K562 treated with DMSO at 1 percent for 48 hours (cell line): ENCODE data around the gene REC8. TPM values are rescaled to one million over a fixed set of nuclear protein-coding genes. Genes with fewer than 3 reads are reported as not detected.

ENCODE experiments used
- total RNA-seq: library from RNA; unstranded; fragments of 300-600 nt; gene quantifications from 2 replicates; pipeline ENCODE4 v1.2.3, GENCODE V29; 2022; ENCODE audit warnings: low replicate concordance; ENCODE audit errors: extremely low read depth

Gene REC8, protein sequence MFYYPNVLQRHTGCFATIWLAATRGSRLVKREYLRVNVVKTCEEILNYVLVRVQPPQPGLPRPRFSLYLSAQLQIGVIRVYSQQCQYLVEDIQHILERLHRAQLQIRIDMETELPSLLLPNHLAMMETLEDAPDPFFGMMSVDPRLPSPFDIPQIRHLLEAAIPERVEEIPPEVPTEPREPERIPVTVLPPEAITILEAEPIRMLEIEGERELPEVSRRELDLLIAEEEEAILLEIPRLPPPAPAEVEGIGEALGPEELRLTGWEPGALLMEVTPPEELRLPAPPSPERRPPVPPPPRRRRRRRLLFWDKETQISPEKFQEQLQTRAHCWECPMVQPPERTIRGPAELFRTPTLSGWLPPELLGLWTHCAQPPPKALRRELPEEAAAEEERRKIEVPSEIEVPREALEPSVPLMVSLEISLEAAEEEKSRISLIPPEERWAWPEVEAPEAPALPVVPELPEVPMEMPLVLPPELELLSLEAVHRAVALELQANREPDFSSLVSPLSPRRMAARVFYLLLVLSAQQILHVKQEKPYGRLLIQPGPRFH
- not detected in 2 replicates for total RNA-seq

DNA sequence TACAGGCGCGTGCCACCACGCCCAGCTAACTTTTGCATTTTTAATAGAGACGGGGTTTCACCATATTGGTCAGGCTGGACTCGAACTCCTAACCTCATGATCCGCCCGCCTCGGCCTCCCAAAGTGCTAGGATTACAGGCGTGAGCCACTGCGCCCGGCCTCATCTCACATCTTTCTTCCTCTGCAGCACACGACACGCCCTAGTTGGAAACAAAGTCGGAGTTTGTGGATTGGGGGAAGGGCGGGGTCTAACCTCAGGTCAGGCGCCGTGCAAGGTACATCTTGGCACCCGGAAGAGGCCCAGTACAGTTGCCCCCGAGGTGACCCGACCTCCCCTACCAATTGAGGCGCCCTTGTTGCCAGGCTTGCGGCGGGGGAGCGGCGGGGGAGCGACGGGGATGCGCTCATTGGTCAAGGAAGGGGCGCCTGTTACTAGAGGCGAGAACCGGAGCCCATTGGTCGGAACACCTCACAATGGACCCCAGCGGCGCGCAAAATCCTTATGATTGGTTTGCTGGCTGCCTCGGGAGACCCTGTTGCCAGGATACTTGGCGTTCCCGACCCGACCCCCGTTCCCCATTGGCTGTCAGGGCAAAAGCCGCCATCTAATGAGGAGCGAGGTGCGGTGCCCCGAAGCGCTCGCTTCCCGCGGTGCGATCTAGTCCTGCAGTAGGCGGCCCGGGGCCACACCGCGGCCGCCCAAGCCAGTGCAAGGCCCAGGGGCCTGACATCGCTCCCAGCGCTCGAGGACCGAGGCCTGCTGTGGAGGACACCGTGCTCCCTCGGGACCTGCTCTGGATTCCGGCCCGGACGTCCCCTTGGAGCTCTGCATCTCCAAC, at the start of gene REC8:
TSS of gene REC8 (plus strand) at position 659 of the 839 bp plus-strand sequence. CDS start 473 bp downstream, outside the sequence.

DNA sequence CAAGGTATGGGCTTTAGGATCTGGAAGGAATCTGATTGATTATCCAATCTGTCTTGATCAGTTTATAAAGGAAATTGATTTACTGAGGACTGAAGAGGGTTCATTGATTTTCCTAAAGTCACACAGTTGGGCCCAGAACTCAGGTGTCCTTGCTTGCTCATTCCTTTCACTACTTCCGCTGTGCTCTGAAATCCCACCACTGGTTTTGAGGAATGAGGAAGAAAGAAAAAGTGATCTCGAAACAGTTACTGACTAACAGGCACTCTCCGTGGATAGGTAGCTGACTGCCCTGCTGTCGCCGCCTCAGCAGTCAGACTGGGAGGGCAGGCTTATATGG, 41.5 kb upstream of the REC8 start, which contains the start of gene FITM1:
TSS of gene FITM1 (plus strand) at position 280 of the 337 bp plus-strand sequence. CDS start 905 bp downstream, outside the sequence.

DNA sequence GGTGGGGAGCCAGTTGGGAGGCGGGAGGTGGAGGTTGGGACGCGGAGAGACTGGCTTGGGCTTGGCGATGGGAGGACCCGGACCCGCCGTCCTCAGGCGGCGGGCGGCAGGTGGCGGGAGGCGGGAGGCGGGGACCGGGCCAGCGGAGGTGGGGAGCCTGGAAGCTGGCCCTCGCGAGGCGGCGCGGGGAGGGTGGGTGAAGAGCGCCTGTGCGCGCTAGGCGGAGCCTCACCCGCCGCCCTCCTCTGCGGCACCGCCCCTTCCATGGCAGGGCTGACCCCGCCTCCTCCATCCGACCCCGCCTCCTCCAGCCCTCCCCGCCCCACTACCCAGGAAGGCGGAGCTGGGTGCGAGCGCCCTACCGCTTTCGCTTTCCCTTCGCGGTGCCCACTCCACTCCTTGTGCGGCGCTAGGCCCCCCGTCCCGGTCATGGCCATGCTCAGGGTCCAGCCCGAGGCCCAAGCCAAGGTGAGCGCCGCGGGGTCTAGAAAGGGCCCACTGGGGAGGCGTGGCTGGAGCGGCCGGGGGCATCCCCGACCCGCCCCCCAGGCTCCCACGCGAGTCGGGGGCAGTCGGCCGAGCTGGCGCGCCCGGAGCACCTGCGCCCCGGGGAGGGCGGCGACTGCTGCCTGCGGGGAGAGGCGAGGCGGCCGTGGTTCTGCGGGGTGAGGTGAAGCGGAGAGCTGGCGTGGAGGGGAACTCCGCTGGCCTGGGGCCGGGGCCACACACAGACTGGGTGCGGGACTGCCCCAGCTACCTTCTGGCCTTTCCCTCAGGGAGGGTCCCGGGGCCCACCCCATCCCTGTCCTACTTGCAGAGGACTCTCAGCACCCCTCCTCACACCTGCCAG, 35.8 kb upstream of the REC8 start, which contains the start of gene PSME1:
TSS of gene PSME1 (plus strand) at position 361 of the 850 bp plus-strand sequence. CDS start at position 430, 69 bp downstream.

DNA sequence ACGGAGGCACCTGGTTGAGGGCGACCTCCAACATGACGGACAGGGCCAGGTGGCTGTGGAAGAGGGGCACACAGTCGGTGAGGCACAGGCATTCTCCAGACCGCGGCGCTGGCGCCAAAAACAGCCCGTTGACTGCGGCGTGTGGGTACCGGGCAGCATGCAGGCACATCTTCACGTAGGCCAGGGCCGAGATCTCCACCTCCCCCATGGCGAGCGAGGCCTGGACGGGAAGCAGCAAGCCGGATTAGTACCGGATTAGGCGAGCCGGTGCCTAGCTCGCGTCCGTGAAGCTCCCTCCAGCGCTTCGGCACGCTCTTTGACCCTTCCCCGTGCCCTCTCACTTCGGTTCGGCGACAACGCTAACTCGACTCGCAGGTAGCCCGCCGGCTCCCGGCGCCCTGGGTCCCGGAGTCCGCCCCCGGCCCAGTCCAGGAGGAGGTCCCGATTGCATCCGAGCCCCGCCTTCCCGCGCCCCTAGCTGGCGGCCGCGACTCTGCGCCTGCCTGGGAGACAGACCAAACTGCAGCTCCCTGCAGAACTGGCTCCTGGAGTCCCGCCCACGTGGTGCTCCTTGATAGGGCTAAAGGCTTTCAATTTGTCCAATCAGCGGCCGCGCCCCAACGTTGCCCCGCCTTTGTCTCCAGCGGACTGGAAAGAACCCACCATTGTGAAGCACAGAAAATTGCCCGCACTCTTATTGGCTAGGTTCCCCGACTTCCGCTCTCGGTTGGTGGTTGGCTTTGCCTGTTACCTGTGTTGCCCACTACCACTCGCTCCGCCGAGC, 30.6 kb upstream of the REC8 start, which contains the start of gene EMC9:
TSS of gene EMC9 (minus strand) at position 495 of the 784 bp plus-strand sequence. CDS start at position 208, 287 bp downstream.

DNA sequence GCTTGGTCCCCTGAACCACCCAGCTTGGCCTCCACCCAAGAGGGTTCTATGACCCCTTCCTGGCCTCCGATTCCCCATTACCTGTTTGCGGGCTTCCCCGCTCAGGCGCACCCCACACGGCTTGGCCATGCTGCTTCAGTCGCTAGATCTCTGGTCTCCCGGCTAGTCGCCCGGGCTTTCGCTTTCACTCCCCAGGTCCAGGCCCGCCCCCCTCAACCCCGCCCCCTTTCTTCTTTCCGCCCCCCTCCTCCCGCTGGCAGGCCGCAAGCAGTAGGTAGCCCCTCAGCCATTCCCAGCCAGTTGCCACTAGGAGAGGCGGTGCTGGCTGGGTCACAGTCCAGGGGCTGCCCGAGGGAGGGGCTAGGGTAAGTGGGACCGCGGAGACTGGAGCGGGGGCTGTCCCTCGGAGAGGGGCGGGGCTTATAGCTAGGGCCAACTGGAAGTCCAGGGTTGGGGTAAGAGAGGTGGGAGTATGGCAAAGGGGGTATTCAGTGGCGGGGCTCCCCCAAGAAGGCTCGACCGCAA, 25.4 kb upstream of the REC8 start, which contains the start of gene PSME2:
TSS of gene PSME2 (minus strand) at position 158 of the 525 bp plus-strand sequence. CDS start at position 129, 29 bp downstream.

DNA sequence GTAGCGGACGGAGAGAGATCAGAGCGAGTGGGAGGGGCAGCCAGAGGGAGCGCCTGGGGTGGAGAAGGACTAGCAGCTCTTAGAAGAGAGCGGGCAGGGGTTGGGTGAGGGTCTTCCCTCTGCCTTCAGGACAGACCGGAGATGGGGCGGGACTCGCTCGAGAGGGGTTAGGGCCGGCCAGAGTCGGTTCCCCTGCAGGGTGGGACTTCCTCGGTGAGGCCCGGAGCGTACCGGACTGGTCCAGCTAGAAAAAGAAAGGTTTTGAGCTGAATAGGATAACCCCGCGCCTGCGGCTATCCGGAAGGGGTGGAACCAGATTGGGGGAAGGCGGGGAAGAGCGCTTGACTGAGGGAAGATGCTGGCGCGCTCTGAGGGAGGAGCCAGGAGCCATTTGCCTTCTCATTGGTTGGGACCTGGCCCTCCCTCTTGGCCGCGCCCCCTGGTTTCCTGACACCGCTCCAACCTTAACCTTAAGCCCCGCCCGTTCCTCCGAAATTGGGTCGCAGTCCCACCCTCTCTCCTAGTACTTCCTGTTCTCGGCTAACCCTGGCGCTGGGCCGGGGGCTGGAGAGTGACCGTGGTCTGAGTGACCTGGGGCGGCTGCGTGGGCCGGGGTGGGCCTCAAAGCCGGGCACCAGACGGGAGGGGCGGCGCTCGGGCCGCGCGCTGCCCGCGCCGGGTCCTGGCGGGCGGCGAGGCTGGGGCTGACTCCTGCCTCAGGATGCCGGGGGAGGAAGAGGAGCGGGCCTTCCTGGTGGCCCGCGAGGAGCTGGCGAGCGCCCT, 24.7 kb upstream of the REC8 start, which contains the start of gene RNF31:
TSS of gene RNF31 (plus strand) at position 521 of the 783 bp plus-strand sequence. CDS start at position 722, 201 bp downstream.

DNA sequence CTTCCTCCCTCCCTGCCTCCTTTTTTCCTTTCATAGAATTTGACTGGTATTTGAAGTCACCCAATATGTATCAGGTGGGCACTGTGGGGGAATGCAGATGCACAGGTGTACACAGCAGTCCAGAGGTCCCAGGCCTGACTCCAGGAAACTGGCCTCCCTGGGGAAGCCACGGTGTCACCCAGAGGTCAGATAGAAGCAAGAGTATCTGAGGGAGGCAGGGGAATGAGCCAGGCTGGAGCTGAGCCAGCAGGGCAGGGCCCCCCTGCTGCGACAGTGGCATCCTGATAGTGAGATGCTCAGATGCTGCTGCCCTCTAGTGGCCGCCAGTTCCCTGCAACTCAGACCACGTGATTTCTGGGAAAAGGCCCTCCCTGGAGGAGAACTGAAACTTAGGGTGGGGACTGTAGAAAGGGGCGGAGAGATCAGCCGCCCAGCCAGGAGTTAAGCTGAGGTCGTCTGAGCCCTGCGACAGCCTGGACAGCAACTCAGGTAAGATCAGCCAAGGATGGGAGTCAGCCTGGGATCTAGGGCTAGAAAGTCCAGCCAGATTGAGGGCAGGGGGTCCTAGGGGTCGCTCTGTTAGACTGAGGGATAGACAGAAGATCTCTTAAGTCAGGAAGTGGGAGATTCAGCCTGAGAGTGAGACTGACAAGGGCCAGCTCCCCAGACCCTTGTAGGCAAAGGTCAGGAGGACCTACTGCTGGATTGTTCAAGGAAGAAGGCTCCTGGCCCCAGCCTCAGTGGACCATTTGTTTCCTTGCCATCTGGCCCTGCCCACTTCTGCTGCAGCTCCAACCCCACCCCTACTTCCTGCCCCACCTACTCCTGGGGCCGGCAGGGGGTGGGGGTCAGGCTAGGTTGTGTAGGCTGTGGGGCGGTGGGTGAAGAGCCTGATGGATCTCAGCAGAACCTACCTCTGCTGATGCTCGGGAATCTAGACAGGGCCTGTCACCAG, 10.8 kb upstream of the REC8 start, which contains the start of gene IRF9:
TSS of gene IRF9 (plus strand) at position 416 of the 955 bp plus-strand sequence. CDS start 880 bp downstream, outside the sequence.

DNA sequence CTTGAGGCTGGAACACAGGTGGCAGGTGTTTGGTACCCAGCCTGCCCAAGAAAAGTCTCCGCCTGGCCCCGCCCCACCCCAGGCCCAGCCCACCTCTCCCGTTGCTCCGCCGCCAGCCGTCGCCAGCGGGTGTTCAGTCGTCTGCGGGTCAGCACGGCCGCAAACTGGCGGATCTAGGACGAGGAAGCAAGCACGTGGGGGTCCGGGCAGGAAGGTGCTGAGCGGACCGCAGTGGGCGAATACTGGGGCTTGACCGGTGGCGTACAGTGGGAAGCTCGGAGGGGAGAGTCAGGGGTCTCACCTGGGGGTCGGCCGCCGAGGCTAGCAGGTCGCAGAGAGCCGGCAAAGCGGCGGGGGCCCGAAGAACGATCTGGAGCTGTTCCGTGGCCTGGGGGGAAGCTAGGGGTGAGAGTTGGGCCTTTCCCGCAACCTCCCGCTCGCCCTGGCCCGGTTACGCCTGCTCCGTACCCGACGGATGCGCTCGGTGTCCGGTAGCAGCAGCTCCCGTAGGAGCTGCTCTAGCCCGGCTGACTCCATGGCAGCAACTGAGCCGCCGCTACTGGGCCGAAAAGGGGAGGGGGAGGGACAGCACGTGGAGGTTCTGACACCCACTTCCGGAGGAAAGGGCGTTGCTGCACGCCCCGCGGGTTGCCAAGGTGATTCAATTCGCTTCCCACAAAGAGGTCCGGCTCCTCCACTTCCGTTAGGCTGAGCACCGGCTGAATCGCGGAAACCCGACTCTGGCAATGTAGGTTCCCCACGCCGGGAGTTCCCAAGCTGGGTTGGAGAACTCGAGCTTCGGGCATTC, 16.6 kb downstream of the REC8 start, which contains the start of gene IPO4:
TSS of gene IPO4 (minus strand) at position 566 of the 808 bp plus-strand sequence. CDS start at position 537, 29 bp downstream.

DNA sequence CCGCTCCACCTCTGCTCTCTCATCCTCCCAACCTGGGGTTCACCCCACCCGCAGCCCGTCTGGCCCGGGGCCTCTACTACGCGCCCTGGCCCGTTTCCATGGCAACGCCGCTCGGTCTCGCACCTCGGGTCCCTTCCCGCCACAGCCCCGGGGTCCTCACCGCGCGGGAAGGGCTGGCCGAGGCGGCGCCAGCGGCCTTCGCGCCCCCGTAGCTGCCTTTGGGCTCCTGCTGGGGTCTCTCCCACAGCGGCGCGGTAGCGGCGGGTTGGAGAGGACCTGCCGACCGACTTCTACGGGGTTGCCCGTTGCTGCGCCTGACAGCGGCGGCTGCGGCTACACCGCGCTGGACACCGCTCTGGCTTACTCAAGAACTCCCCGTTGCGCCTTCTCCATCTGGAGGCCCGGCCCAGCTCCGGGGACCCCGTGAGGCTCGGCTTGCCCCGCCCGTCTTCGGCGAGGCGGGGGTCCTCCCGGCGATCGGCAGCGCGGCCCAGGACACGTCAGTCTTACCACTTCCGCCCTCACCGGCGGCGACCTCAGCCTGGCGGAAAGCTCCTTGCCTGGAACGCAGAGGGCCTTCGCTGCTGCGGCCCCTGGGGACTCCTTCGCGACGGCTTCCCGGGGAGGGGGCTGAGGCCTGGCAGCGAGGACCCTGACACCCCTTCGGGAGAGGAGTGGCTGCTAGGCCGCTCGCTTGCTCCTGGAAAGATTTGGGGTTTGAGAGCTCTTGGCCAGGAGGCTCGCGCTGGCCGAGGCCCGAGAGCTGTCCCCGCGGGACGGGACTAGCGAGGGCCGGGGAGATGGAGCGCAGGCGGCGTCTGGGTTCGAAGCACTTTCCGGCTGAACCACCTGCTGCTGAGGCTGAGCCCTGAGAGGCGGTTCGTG, 23.5 kb downstream of the REC8 start, which contains the start of gene TM9SF1:
TSS of gene TM9SF1 (minus strand) at position 256 of the 885 bp plus-strand sequence. CDS start 422 bp downstream, outside the sequence.

DNA sequence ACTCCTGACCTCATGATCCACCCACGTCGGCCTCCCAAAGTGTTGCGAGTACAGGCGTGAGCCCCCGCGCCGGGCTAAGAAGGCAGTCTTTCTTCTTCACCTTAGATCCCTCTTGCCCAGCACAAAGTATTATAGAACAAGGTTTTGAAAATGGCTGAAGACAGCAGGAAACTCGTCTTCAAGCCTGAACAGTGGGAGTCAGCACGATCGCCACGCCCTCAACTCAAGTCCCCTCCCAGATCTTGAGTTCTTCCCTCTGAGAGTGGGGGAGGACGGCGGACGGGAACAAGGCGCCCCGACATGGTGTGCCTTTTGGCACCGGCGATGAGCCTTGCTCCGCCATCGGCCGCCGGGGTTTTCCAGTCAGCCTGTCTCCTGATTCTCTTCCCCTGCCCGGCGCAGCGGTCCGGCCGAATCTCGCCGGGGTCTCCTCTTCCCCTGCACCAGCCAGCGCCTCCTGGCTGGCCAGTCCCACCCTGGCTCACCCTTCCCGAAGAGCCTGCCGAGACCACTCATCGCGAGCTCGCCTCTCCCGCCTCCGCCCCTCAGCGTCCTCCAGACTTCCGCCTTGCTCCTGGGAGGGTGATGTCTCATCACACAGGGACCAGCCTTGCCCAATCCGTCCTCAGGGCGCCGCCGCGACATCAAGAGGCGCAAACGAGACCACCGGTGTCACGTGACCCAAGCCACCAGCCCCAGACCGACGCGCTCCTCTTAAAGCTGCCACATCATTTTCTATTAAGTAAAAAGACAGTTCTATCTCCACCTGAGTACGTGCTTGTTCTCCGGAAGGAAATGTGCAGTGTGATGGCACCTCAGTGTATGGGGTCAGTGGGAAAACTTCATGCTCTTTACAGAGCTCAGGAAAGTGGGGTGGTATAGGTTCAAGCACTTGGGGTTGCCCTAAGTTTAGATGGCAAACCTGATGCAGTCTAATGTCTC, 41.3 kb downstream of the REC8 start, which contains the start of gene CHMP4A:
TSS of gene CHMP4A (minus strand) at position 565 of the 942 bp plus-strand sequence. CDS start at position 516, 49 bp downstream.

DNA sequence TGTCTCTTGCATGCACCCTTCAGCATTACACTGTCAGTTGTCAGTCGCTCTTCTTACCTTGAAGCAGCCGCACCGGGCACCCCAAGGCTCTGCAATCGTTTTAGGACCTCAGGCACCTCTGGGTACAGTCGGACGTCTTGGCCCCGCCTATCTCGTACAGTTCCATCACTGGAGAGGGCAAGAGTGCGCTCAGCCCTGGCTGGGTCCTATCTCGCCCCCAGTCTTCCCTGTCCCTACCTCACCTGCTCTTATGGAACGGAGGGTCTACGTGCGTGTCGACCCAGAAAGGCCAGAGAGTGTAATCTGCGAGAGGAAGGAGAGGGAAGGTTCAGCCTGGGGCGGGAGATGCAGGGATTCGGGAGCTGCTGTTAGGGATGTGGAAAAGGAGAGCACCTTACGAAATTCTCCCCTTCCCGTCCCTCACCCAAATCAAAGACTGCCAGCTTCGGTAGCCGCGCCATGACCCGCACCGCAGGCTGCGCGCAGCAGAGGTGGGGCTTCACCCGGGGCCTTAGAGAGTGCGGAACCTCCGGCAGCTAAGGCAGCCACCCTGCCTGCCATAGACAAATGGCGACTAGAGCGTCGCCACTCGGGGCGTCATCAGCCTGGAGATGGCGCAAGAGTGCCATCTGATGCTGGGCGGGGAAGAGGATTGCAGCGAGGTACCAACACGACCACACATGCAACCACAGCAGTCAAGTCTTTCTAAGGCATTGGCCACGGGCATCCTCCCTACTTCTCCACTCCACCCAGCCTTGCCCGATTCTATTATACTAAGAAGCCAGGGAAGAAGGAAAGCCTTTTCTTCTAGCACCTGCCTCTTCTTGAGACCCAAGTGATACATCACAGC, 43.8 kb downstream of the REC8 start, which contains the start of gene MDP1:
TSS of gene MDP1 (minus strand) at position 572 of the 850 bp plus-strand sequence. CDS start at position 461, 111 bp downstream.

